Breast epithelium (tissue), 4 donors: ENCODE measurements around the gene SOX11. TPM values are rescaled to one million over a fixed set of nuclear protein-coding genes. Genes with fewer than 3 reads are reported as not detected.

Source experiments
- DNase-seq, 2 donors: peaks; one replicate each; pipeline ENCODE4 v3.0.0-alpha.2; 2019; ENCODE audit warnings: low spot score in 2 of 2
- H3K27ac ChIP-seq, 2 donors: fragments of 200-600 bp; sonication (generic) in 1 of 2; one replicate each; pipeline ENCODE4 v1.5.1; 2016 to 2019; ENCODE audit warnings: mild to moderate bottlenecking in 1 of 2
- H3K27me3 ChIP-seq, 2 donors: fragments of 200-600 bp; sonication (generic) in 1 of 2; one replicate each; pipeline versions ENCODE4 v1.5.1 to v1.6.0; 2017 to 2019; ENCODE audit warnings: control low read depth in 1 of 2, mild to moderate bottlenecking in 1 of 2
- H3K36me3 ChIP-seq: fragments of 200-600 bp; one replicate; pipeline ENCODE4 v1.5.1; 2019
- H3K4me1 ChIP-seq, 2 donors: fragments of 200-600 bp; sonication (generic); one replicate each; pipeline ENCODE4 v1.5.1; 2016 to 2019; ENCODE audit warnings: control low read depth in 1 of 2
- H3K4me3 ChIP-seq, 3 donors: fragments of 200-600 bp; sonication (generic); 1 replicate in 2 of 3; 2 replicates in 1 of 3; pipeline ENCODE4 v1.5.1; 2016 to 2019; ENCODE audit warnings: mild to moderate bottlenecking in 3 of 3, moderate library complexity in 2 of 3
- H3K9me3 ChIP-seq, 2 donors: fragments of 200-600 bp; sonication (generic) in 1 of 2; one replicate each; pipeline ENCODE4 v1.5.1; 2016 to 2019; ENCODE audit warnings: control low read depth in 1 of 2
- CTCF ChIP-seq, 3 donors: fragments of 450-650 bp; IDR thresholded peaks; one replicate each; pipeline ENCODE4 v1.5.1; 2016 to 2017; ENCODE audit warnings: antibody characterized with exemption in 3 of 3, mild to moderate bottlenecking in 3 of 3, moderate library complexity in 3 of 3
- POLR2A ChIP-seq: fragments of 450-650 bp; IDR thresholded peaks from one replicate; pipeline ENCODE4 v1.6.1; 2016; ENCODE audit warnings: antibody characterized with exemption, mild to moderate bottlenecking, moderate library complexity
- POLR2AphosphoS5 ChIP-seq, 3 donors: sonication (generic); formaldehyde crosslinking; IDR thresholded peaks; one replicate each; pipeline ENCODE4 v1.6.1; 2017; ENCODE audit warnings: antibody characterized with exemption in 3 of 3
- intact Hi-C: fragments of 100-400 bp; cut with DNase I; formaldehyde crosslinking; loops from one replicate; pipeline ENCODE4 v1.15.1; 2023; ENCODE audit warnings: low total_unique reads
- total RNA-seq, 3 donors: library from RNA; depleted of rRNA; stranded (reverse); fragments of >200 nt; gene quantifications; one replicate each; pipeline ENCODE4 v1.1.0, GENCODE V29; 2016

SOX11 gene
- total RNA-seq, 3 donors from 2014 or later, result 0.15 to 0.33 TPM; not detected in 1

GRCh38 chr2:5673145-5674025 lies 18.8 kb upstream of the SOX11 start:
- no peaks in the 10 kb centered on the region for H3K36me3 ChIP-seq
- no peak for TF ChIP-seq POLR2AphosphoS5 (IDR thresholded peaks at IDR 0.05)
- TF ChIP-seq CTCF (IDR thresholded peaks at IDR 0.05), result no peak
- no peak for TF ChIP-seq POLR2A
- no peak overlapping the region for H3K27ac ChIP-seq
- H3K27me3 ChIP-seq, result peaks cover 0 to 20% of the 10 kb centered on the region in 2 donors
- intact Hi-C loops, result no loop called here
- DNase-seq, result no peak
- H3K4me3 ChIP-seq, result peak overlapping the region in 2 of 3 donors; percentile 5 to 44
- H3K9me3 ChIP-seq, result no peaks in the 10 kb centered on the region
- peaks cover 0 to 3% of the 10 kb centered on the region in 2 donors for H3K4me1 ChIP-seq

DNA sequence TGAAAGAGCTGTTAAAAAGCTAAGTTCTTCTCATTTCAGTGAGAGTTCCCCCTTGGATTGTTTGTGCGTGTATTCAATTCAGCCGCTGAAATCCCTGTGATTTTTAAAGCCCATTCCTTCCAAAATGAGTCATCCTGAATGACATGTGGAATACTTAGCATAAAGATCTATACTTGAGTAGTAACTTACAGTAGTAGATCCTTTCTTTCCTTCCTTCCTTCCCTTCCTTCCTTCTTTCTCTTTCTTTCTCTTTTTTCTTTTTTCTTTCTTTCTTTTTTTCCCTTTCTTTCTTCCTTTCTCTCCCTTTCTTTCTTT lies 18.2 kb upstream of the SOX11 start:
- no peak for TF ChIP-seq POLR2AphosphoS5 (IDR thresholded peaks at IDR 0.05)
- DNase-seq, result no peak
- peaks cover 0 to 20% of the 10 kb centered on the region in 2 donors for H3K27me3 ChIP-seq
- peaks cover 0 to 3% of the 10 kb centered on the region in 2 donors for H3K4me1 ChIP-seq
- H3K9me3 ChIP-seq, result no peaks in the 10 kb centered on the region
- intact Hi-C loops, result no loop called here
- no peak overlapping the region for H3K27ac ChIP-seq
- no peaks in the 10 kb centered on the region for H3K36me3 ChIP-seq
- H3K4me3 ChIP-seq, result peak overlapping the region in 1 of 3 donors; percentile 44

DNA sequence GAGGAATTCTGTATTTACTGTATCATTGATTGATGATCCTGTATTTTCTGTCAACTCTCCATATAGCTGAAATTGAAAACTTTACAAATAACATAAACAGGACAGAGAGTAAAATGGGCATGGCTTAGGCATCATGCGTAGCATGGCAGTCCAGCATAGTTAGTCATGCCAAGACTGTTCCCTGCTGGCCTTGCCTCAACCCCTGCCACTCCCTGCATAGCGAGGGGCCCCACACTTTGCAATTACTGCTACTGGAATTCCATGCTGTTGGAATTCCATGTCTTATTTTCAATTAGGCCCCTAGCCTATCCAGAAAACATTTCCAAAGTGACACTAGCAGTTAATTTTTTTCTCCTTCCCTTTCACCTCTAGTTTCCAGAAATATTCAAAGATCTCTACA lies 15.1 kb upstream of the SOX11 start:
- H3K4me1 ChIP-seq, result peaks cover 0 to 3% of the 10 kb centered on the region in 2 donors
- H3K4me3 ChIP-seq, result no peak overlapping the region
- no peaks in the 10 kb centered on the region for H3K36me3 ChIP-seq
- H3K27me3 ChIP-seq, result peaks cover 0 to 18% of the 10 kb centered on the region in 2 donors
- H3K27ac ChIP-seq, result no peak overlapping the region
- TF ChIP-seq CTCF (IDR thresholded peaks at IDR 0.05) (no peak), POLR2AphosphoS5 (IDR thresholded peaks at IDR 0.05) (no peak), POLR2A (no peak)
- H3K9me3 ChIP-seq, result no peaks in the 10 kb centered on the region
- DNase-seq, result no peak
- intact Hi-C loops, result no loop called here

- no peak for TF ChIP-seq POLR2AphosphoS5 (IDR thresholded peaks at IDR 0.05)
- TF ChIP-seq CTCF (IDR thresholded peaks at IDR 0.05), result no peak
- TF ChIP-seq POLR2A, result no peak
Measured at GRCh38 chr2:5683471-5683870, 8.7 kb upstream of the SOX11 start.

DNA sequence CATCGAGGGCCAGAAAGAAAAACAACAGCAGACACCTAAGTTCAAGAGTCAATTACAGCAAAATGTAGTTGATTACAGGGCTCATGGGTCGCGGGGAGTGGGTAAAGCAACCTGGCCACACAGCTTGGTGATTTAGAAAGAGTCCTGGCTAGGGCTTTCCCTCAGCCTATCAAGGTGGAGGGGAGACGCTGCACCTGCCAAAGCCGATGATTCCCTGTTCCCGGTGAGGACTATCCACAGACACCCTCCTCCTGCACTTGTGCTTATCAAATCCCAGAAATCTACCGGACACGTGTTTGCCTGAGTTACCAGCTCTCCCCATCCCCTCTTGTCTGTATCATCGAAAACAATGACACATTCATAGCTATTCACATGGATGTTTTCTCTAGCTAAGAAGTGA lies 7.0 kb upstream of the SOX11 start:
- intact Hi-C loops, result no loop called here

More at GRCh38 chr2:5683471-5683870, 8.7 kb upstream of the SOX11 start:
- DNase-seq, result no peak
- Histone ChIP-seq H3K4me1 (no peaks in the 10 kb centered on the region), H3K27ac (no peak overlapping the region), H3K36me3 (no peaks in the 10 kb centered on the region), H3K27me3 (peaks cover 0 to 20% of the 10 kb centered on the region in 2 donors), H3K4me3 (no peak overlapping the region), H3K9me3 (no peaks in the 10 kb centered on the region)
- intact Hi-C loops, result no loop called here

More for the DNA sequence above, 7.0 kb upstream of the SOX11 start:
- Histone ChIP-seq H3K4me3 (no peak overlapping the region), H3K27me3 (peaks cover 0 to 31% of the 10 kb centered on the region in 2 donors), H3K27ac (no peak overlapping the region), H3K9me3 (no peaks in the 10 kb centered on the region), H3K36me3 (no peaks in the 10 kb centered on the region), H3K4me1 (no peaks in the 10 kb centered on the region)
- no peak for TF ChIP-seq POLR2A
- no peak for TF ChIP-seq POLR2AphosphoS5 (IDR thresholded peaks at IDR 0.05)
- TF ChIP-seq CTCF (IDR thresholded peaks at IDR 0.05), result no peak
- no peak for DNase-seq
